DOHH2 (cell line): ENCODE results near the gene SPTLC2.

Experiments used
- H3F3A ChIP-seq: fragments of 200-600 bp; sonication (generic), shearing (Covaris generic); 2 replicates; pipeline ENCODE4 v1.6.0; 2016; ENCODE audit warnings: antibody characterized with exemption, mild to moderate bottlenecking; ENCODE audit not compliant: control insufficient read depth, insufficient read depth
- H3K27ac ChIP-seq: fragments of 200-600 bp; sonication (generic); 2 replicates; pipeline ENCODE4 v1.5.1; 2014; ENCODE audit warnings: low read depth, mild to moderate bottlenecking, low read length, moderate library complexity
- H3K27me3 ChIP-seq: fragments of 200-600 bp; sonication (generic); 2 replicates; pipeline ENCODE4 v1.6.1; 2014; ENCODE audit warnings: mild to moderate bottlenecking, low read length, mixed read lengths; ENCODE audit not compliant: control insufficient read depth
- H3K36me3 ChIP-seq: fragments of 200-600 bp; sonication (generic); 2 replicates; pipeline ENCODE4 v1.6.1; 2014; ENCODE audit warnings: mild to moderate bottlenecking, low read length, moderate library complexity, mixed read lengths; ENCODE audit not compliant: control insufficient read depth
- H3K4me1 ChIP-seq: fragments of 200-600 bp; sonication (generic); 2 replicates; pipeline ENCODE4 v1.6.1; 2014; ENCODE audit warnings: mild to moderate bottlenecking, low read length, mixed read lengths; ENCODE audit not compliant: control insufficient read depth
- H3K4me2 ChIP-seq: fragments of 200-600 bp; sonication (generic); 2 replicates; pipeline ENCODE4 v1.6.0; 2014; ENCODE audit warnings: mild to moderate bottlenecking, low read length, moderate library complexity
- H3K4me3 ChIP-seq: fragments of 200-600 bp; sonication (generic); 2 replicates; pipeline ENCODE4 v1.5.1; 2014; ENCODE audit warnings: mild to moderate bottlenecking, low read length, mixed read lengths
- H3K79me2 ChIP-seq: fragments of 200-600 bp; sonication (generic); 2 replicates; pipeline ENCODE4 v1.6.1; 2014; ENCODE audit warnings: mild to moderate bottlenecking, low read length, mixed read lengths; ENCODE audit not compliant: control insufficient read depth
- H3K9me2 ChIP-seq: fragments of 200-600 bp; sonication (generic); replicated peaks from 2 replicates; pipeline ENCODE4 v1.6.1; 2014; ENCODE audit warnings: mild to moderate bottlenecking, low read length, mixed read lengths; ENCODE audit not compliant: control insufficient read depth
- H3K9me3 ChIP-seq: fragments of 200-600 bp; sonication (generic); 2 replicates; pipeline ENCODE4 v1.6.1; 2014; ENCODE audit warnings: antibody characterized with exemption, low read length, mixed read lengths; ENCODE audit not compliant: control insufficient read depth, insufficient read depth
- H4K20me1 ChIP-seq: fragments of 200-600 bp; sonication (generic); 2 replicates; pipeline ENCODE4 v1.6.0; 2014; ENCODE audit warnings: low read depth, mild to moderate bottlenecking, antibody characterized with exemption, low read length, moderate library complexity; ENCODE audit not compliant: control insufficient read depth, insufficient read depth
- EZH2phosphoT487 ChIP-seq: fragments of 200-600 bp; sonication (generic); IDR thresholded peaks from 2 replicates; pipeline ENCODE4 v1.6.1; 2017; ENCODE audit warnings: borderline replicate concordance, mild to moderate bottlenecking, antibody characterized with exemption, low read length, moderate library complexity, mixed read lengths
- TF ChIP-seq, protein P1 (sequence below): fragments of 200-600 bp; sonication (generic); IDR thresholded peaks from one replicate; pipeline ENCODE4 v1.5.1; 2014; ENCODE audit warnings: antibody characterized with exemption, mild to moderate bottlenecking, low read depth, low read length; ENCODE audit not compliant: poor library complexity, severe bottlenecking

The SPTLC2 gene

DNA sequence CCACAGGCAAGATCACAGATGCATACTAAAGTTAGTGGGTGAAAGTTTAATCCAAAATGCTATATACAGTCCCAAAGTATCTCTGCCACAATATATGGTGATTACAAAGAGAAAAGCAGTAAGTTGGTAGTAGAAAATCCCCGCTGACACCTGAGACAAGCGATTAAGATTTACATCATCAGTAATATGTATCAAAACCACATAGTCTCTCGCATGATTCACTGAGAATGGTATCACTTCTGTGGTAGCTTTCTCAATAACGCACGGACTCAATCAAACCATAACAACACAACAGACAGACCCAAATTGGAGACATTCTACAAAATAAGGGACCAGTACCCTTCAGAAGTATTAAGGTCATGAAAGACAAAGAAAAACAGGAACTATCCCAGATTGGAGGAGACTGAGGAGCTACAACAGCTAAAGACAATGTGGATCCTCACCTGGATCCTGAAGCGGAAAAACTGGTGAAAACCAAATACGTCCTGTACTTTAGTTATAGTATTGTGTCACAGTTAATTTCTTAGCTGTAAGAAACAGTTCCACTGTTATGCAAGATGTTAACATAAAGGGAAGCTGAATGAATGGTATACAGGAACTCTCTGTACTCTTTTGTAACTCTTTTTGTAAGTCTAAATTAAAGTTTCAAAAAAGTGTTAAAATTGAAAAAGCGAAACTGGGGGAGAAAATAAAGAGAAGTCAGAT, 51.0 kb downstream of the SPTLC2 start:
- H3K79me2 ChIP-seq, result peaks cover 8% of the 10 kb centered on the region
- H3K4me2 ChIP-seq, result no peak overlapping the region
- no peaks in the 10 kb centered on the region for H3K9me3 ChIP-seq
- H4K20me1 ChIP-seq, result no peaks in the 10 kb centered on the region
- peaks cover 52% of the 10 kb centered on the region for H3K36me3 ChIP-seq
- H3K9me2 ChIP-seq, result no peaks in the 10 kb centered on the region
- no peak for TF ChIP-seq EZH2phosphoT487
- TF ChIP-seq, protein P1, sequence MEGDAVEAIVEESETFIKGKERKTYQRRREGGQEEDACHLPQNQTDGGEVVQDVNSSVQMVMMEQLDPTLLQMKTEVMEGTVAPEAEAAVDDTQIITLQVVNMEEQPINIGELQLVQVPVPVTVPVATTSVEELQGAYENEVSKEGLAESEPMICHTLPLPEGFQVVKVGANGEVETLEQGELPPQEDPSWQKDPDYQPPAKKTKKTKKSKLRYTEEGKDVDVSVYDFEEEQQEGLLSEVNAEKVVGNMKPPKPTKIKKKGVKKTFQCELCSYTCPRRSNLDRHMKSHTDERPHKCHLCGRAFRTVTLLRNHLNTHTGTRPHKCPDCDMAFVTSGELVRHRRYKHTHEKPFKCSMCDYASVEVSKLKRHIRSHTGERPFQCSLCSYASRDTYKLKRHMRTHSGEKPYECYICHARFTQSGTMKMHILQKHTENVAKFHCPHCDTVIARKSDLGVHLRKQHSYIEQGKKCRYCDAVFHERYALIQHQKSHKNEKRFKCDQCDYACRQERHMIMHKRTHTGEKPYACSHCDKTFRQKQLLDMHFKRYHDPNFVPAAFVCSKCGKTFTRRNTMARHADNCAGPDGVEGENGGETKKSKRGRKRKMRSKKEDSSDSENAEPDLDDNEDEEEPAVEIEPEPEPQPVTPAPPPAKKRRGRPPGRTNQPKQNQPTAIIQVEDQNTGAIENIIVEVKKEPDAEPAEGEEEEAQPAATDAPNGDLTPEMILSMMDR, result no peak
- H3K4me3 ChIP-seq, result no peak overlapping the region
- peaks cover 8% of the 10 kb centered on the region for H3F3A ChIP-seq
- H3K4me1 ChIP-seq, result peaks cover 38% of the 10 kb centered on the region
- no peaks in the 10 kb centered on the region for H3K27me3 ChIP-seq
- H3K27ac ChIP-seq, result no peak overlapping the region

DNA sequence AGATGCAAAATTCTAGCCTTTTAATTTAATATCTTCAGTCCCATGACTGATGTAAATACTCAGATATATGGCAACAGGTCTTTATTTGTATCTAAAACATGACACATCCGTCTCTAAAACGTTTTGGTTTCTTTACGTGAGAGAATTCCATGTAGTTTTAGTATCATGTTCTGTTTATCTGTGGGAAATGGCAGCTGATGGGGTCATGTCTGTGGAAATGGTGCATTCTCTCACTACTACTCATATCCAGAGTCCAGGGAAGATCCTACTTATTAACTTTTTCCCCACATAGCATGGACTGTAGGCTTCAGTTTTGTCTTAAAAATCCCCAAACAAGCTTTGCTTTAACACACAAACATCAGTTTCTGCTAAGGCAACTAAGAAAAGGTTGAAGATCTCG, 53.8 kb downstream of the SPTLC2 start:
- no peaks in the 10 kb centered on the region for H3K9me2 ChIP-seq
- H3K9me3 ChIP-seq, result no peaks in the 10 kb centered on the region
- H3K36me3 ChIP-seq, result peaks cover 47% of the 10 kb centered on the region
- H3K4me2 ChIP-seq, result 0 out of 2 replicates have a peak overlapping the region, but pooled peaks have one; percentile 4
- H3K27ac ChIP-seq, result peak overlapping the region; percentile 8
- no peaks in the 10 kb centered on the region for H4K20me1 ChIP-seq
- H3K27me3 ChIP-seq, result no peaks in the 10 kb centered on the region
- TF ChIP-seq EZH2phosphoT487, result no peak
- TF ChIP-seq, protein P1, result no peak
- peaks cover 8% of the 10 kb centered on the region; the same call in 1 of the 2 replicates for H3K79me2 ChIP-seq
- no peak overlapping the region for H3K4me3 ChIP-seq
- peaks cover 15% of the 10 kb centered on the region for H3F3A ChIP-seq
- H3K4me1 ChIP-seq, result peaks cover 53% of the 10 kb centered on the region

DNA sequence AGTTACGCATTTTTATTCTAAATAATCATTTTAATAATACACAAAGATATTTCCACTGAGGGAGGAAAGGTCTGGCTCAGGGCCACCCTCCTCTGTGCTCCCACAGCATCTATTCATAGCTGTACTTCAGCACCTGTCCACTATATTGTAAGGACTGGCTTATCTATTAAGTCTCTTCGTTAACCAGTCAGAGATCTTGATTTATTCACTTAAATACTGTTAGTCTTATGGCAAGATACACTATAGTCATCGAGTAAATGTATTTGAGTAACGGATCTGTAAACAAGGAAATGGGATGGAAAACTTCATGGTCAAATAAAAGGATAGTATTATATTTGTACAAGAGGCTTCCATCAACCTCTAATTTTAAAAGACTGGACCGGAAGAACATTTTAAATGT, 54.6 kb downstream of the SPTLC2 start:
- H3K4me1 ChIP-seq, result peaks cover 61% of the 10 kb centered on the region
- H3K4me2 ChIP-seq, result no peak overlapping the region
- H3K4me3 ChIP-seq, result no peak overlapping the region

More for the DNA sequence above, 54.6 kb downstream of the SPTLC2 start:
- H3F3A ChIP-seq, result peaks cover 20% of the 10 kb centered on the region
- H3K9me2 ChIP-seq, result no peaks in the 10 kb centered on the region
- H3K36me3 ChIP-seq, result peaks cover 44% of the 10 kb centered on the region
- H3K27ac ChIP-seq, result no peak overlapping the region
- TF ChIP-seq EZH2phosphoT487, result no peak
- TF ChIP-seq, protein P1, result no peak
- no peaks in the 10 kb centered on the region for H3K9me3 ChIP-seq
- H4K20me1 ChIP-seq, result no peaks in the 10 kb centered on the region
- no peaks in the 10 kb centered on the region for H3K27me3 ChIP-seq
- peaks cover 8% of the 10 kb centered on the region; the same call in 1 of the 2 replicates for H3K79me2 ChIP-seq
